Glutamatergic neuron (in vitro differentiated cells): ENCODE results near the gene RFX2. TPM values are rescaled to one million over a fixed set of nuclear protein-coding genes. Genes with fewer than 3 reads are reported as not detected.

Experiments used
- DNase-seq: peaks from one replicate; pipeline ENCODE4 v3.0.0; 2022
- H3K27ac Mint-ChIP-seq: one replicate; pipeline ENCODE4 v1.8.0; 2020; ENCODE audit warnings: mild to moderate bottlenecking, mixed read lengths, inconsistent platforms; ENCODE audit not compliant: unreplicated experiment
- H3K27me3 Mint-ChIP-seq: one replicate; pipeline ENCODE4 v1.8.0; 2020; ENCODE audit warnings: mild to moderate bottlenecking, moderate library complexity, mixed read lengths, inconsistent platforms; ENCODE audit not compliant: unreplicated experiment
- H3K36me3 Mint-ChIP-seq: one replicate; pipeline ENCODE4 v1.8.0; 2020; ENCODE audit warnings: mild to moderate bottlenecking, mixed read lengths, inconsistent platforms; ENCODE audit not compliant: unreplicated experiment
- H3K4me1 Mint-ChIP-seq: one replicate; pipeline ENCODE4 v1.8.0; 2020; ENCODE audit warnings: mild to moderate bottlenecking, low read depth, mixed read lengths, inconsistent platforms; ENCODE audit not compliant: unreplicated experiment
- H3K4me3 Mint-ChIP-seq: one replicate; pipeline ENCODE4 v1.8.0; 2020; ENCODE audit warnings: mild to moderate bottlenecking, mixed read lengths, inconsistent platforms; ENCODE audit not compliant: unreplicated experiment
- H3K9me3 Mint-ChIP-seq: one replicate; pipeline ENCODE4 v1.8.0; 2020; ENCODE audit warnings: mild to moderate bottlenecking, moderate library complexity, mixed read lengths, inconsistent platforms; ENCODE audit not compliant: unreplicated experiment
- CTCF ChIP-seq: fragments of 200-600 bp; sonication (generic); IDR thresholded peaks from one replicate; pipeline ENCODE4 v1.5.0; 2021; ENCODE audit not compliant: partially characterized antibody, unreplicated experiment
- total RNA-seq: library from RNA; stranded (reverse); fragmentation: NEBNext Ultra II Directional; extraction: Animal tissue kit (Norgen Biotek cat#: 25700); gene quantifications from one replicate; pipeline ENCODE4 v1.2.1, GENCODE V29; 2021; ENCODE audit not compliant: unreplicated experiment

Gene RFX2
- total RNA-seq, 1 donor from 2014 or later: 4.3 TPM

DNA sequence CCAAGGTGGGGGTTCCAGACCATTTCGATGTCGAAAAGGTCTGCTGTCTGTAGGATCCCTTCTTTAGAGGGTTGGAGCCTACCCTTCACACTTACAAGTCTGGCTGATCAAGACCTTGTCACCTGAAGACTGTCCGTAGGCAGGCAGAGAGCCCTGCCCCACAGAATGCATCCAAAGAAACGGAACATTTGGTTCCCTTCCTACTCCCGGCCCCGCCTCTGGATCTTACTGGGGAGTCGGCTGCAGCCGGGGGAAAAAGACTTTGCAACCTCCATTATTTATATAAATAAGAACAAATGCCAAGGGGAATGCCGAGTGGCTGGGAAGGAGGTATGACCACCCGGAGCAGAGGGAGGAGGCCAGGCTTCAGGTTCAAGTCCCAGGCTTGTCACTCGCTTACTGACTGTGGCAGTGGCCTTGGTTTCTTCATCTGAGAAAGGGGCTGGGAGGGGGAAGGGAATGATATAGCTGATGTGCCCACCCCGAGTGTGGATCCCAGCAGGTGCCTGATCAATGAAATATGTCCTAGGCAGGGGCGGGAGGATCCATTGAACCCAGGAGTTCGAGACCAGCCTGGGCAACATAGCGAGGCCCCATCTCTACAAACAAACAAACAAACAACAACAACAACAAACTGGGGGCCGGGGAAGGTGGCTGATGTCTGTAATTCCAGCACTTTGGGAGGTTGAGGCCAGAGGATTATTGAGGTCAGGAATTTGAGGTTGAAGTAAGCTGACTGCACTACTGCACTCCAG is 48.7 kb downstream of the RFX2 start:
- no peak for TF ChIP-seq CTCF
- H3K4me1 Mint-ChIP-seq: peaks cover 15% of the 10 kb centered on the region
- peaks cover 8% of the 10 kb centered on the region for H3K9me3 Mint-ChIP-seq
- peaks cover 4% of the 10 kb centered on the region for H3K27me3 Mint-ChIP-seq
- H3K36me3 Mint-ChIP-seq: peaks cover 6% of the 10 kb centered on the region
- no peak for DNase-seq
- no peak overlapping the region for H3K4me3 Mint-ChIP-seq
- H3K27ac Mint-ChIP-seq: no peak overlapping the region

DNA sequence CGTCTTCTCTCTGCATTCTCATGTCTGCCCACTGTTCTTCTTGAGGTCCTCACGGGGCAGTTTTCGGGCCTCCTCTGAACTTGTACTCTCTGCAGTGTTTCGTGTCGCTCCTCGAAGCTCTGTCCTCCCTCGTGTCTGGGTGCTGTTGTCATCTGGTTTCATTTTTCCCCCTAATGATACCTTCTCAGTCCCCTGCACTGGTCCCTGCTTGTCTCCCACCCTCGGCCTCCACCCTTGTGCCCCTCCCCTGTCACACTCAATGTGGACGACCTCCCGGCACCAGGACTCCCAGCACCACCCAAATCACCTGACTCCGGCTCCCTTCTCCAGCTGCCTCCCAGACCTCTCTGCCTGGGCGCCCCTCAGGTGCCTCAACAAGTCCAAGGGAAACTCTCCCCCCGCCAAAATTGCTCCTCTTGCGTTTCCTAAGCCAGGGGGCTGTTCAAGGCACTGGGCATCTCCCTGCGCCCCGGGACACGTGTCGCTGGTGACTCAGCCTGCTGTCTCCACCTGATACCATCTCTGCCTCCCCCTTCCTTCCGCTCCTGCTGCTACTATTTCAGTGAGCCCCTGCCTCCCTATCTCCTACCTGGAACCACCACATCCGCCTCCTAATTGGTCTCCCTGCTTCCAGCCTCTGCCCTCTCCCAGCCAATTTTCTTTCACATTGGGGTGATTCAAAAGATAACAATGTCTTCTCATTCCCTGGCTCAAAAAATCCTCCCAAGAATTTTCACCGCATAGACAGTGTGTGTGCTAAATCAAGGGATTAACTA is 49.5 kb downstream of the RFX2 start:
- no peak for DNase-seq
- Mint-ChIP-seq H3K27me3 (peaks cover 4% of the 10 kb centered on the region), H3K36me3 (peaks cover 6% of the 10 kb centered on the region), H3K9me3 (peaks cover 8% of the 10 kb centered on the region), H3K4me1 (peaks cover 11% of the 10 kb centered on the region), H3K4me3 (no peak overlapping the region), H3K27ac (no peak overlapping the region)
- no peak for TF ChIP-seq CTCF

DNA sequence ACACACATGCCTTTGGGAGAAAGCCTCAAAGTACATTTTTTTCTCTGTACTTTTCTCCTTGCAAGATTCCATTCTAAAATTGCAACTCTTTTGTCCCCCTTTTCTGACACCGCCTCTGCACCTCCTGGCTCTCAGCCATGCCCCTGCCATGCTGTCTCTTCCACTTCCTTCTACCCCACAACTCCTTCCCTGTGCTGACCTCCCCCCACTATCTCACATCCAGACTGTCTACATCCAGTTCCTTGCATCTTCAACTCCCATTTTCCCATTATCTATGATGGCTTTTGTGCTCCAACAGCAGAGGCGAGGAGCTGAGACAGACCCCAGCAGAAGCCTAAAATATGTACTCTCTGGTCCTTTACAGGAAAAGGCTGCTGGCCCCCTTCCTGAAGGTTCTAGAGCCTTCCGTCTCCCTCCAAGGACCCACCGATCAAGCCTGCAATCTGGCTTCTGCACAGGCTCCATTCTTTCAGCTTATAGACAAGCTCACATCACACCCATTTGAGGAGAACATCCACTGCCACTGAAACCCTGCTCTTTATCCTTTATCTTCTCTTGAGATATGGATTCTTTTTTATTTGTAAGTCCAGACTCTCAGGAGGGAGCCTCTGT is 50.2 kb downstream of the RFX2 start:
- no peak overlapping the region for H3K27ac Mint-ChIP-seq

GRCh38 chr19:6059396-6059947 is 50.8 kb downstream of the RFX2 start:
- TF ChIP-seq CTCF: no peak
- H3K9me3 Mint-ChIP-seq: peaks cover 8% of the 10 kb centered on the region
- DNase-seq: no peak
- H3K27ac Mint-ChIP-seq: no peak overlapping the region
- peaks cover 6% of the 10 kb centered on the region for H3K27me3 Mint-ChIP-seq
- peaks cover 11% of the 10 kb centered on the region for H3K4me1 Mint-ChIP-seq
- no peak overlapping the region for H3K4me3 Mint-ChIP-seq
- H3K36me3 Mint-ChIP-seq: peaks cover 6% of the 10 kb centered on the region

More for the DNA sequence above, 50.2 kb downstream of the RFX2 start:
- Mint-ChIP-seq H3K27me3 (peaks cover 4% of the 10 kb centered on the region), H3K4me3 (no peak overlapping the region), H3K9me3 (peaks cover 8% of the 10 kb centered on the region), H3K36me3 (peaks cover 6% of the 10 kb centered on the region), H3K4me1 (peaks cover 11% of the 10 kb centered on the region)
- DNase-seq: no peak
- TF ChIP-seq CTCF: no peak
